ENCODE measurements around the gene COX6B2. TPM values are rescaled to one million over a fixed set of nuclear protein-coding genes. Genes with fewer than 3 reads are reported as not detected.

COX6B2 gene
- total and polyA plus RNA-seq, 2 donors (not counting 3 experiments of a cell fraction or from before 2014, with no cell fraction given): not detected

- Histone ChIP-seq H3K36me3 (ENCODE audit: control insufficient read depth in 2 of 2, extremely low read depth in 1 of 2, insufficient read depth in 2 of 2, low read length in 2 of 2) (no peaks in the 10 kb centered on the region), H3K9me1 (replicated peaks; ENCODE audit: control insufficient read depth, extremely low read depth, insufficient read depth, low read length) (no peaks in the 10 kb centered on the region), H3K27me3 (ENCODE audit: control insufficient read depth in 2 of 2, insufficient read depth in 2 of 2, low read length in 2 of 2) (no peaks in the 10 kb centered on the region), H2AFZ (ENCODE audit: low read depth, low read length) (no peak overlapping the region), H3K4me2 (ENCODE audit: insufficient read depth, low read length) (no peak overlapping the region), H4K20me1 (replicated peaks; ENCODE audit: control insufficient read depth, extremely low read depth, insufficient read depth, low read length) (no peaks in the 10 kb centered on the region), H3K27ac (ENCODE audit: insufficient read depth, low read depth, low read length) (no peak overlapping the region), H3K4me3 (replicated peaks in 1 of 3; ENCODE audit: insufficient read depth in 1 of 3, low read depth in 1 of 3, low read length in 3 of 3) (no peak overlapping the region), H3K9ac (replicated peaks; ENCODE audit: extremely low read depth, insufficient read depth, low read length) (no peak overlapping the region), H3K4me1 (ENCODE audit: control insufficient read depth, extremely low read depth, insufficient read depth, low read length) (no peaks in the 10 kb centered on the region), H3K79me2 (ENCODE audit: control insufficient read depth, insufficient read depth, low read length) (no peaks in the 10 kb centered on the region), H3K9me3 (replicated peaks; ENCODE audit: control insufficient read depth, insufficient read depth, low read length) (no peaks in the 10 kb centered on the region)
- ChIA-PET CTCF (interaction anchor here (0.9 kb wide), 1 partner anchor 13 kb away, joined by 3 read pairs; no protein-coding TSS in a partner anchor), POLR2A (no interaction called here)
- BruUV-seq (replicated peaks): no TSS peak
- dilution Hi-C loops (cut with MboI; ENCODE audit: extremely low pct_ligation_motif_present, low sequenced_read_pairs): no loop called here
- intact Hi-C loops (cut with micrococcal nuclease): no loop called here
- TF ChIP-seq EZH2 (IDR thresholded peaks at IDR 0.05; ENCODE audit: borderline replicate concordance, low read depth, low read length, severe bottlenecking) (no peak), MAX (IDR thresholded peaks at IDR 0.05; ENCODE audit: insufficient read depth, insufficient read length) (no peak), FOS (IDR thresholded peaks at IDR 0.05; ENCODE audit: borderline replicate concordance, insufficient read depth, low read length) (no peak), MYC (IDR thresholded peaks at IDR 0.05; ENCODE audit: low read depth, low read length) (no peak), CTCF (IDR thresholded peaks at IDR 0.05; ENCODE audit: extremely low read depth in 1 of 2, insufficient read depth in 1 of 2, low read depth in 1 of 2, low read length in 2 of 2) (no peak), POLR2AphosphoS5 (IDR thresholded peaks at IDR 0.05; ENCODE audit: insufficient read depth, low read depth, low read length) (no peak), JUN (IDR thresholded peaks at IDR 0.05; ENCODE audit: borderline replicate concordance, insufficient read depth, insufficient read length, low read depth) (no peak), POLR2A (IDR thresholded peaks at IDR 0.05; ENCODE audit: low read depth, low read length) (no peak), GATA2 (IDR thresholded peaks at IDR 0.05; ENCODE audit: insufficient read depth, insufficient read length, low read depth, low read length) (no peak)
- FAIRE-seq (no peak), DNase-seq (ENCODE audit: low read depth, low spot score) (no peak)
These were observed 40.1 kb downstream of the COX6B2 start for GRCh38 chr19:55314396-55314795.
